Upper lobe of left lung (tissue), 6 donors: ENCODE measurements around the gene CLDN19. TPM values are rescaled to one million over a fixed set of nuclear protein-coding genes. Genes with fewer than 3 reads are reported as not detected.
"Not testable (repeated sequence)": the region's sequence is repeated elsewhere in the genome, so short reads cannot be mapped to it uniquely, and the experiment has no call there.

Experiments used
- ATAC-seq, 2 donors: fragments of 200-7000 bp; cut with Tn5 transposase; one replicate each; pipeline ENCODE4 v1.9.1; 2022; ENCODE audit warnings: mild to moderate bottlenecking in 2 of 2, moderate library complexity in 2 of 2; ENCODE audit not compliant: low FRiP score in 2 of 2
- DNase-seq, 2 donors: peaks; one replicate each; pipeline ENCODE4 v3.0.0-alpha.2; 2019 to 2020
- H3K27ac ChIP-seq, 4 donors: fragments of 200-600 bp; sonication (generic); one replicate each; pipeline ENCODE4 v1.5.1; 2016 to 2019
- H3K27me3 ChIP-seq, 4 donors: fragments of 200-600 bp; sonication (generic); one replicate each; pipeline ENCODE4 v1.5.1; 2017 to 2019
- H3K36me3 ChIP-seq, 4 donors: fragments of 200-600 bp; sonication (generic); one replicate each; pipeline ENCODE4 v1.5.1; 2016 to 2019
- H3K4me1 ChIP-seq, 4 donors: fragments of 200-600 bp; sonication (generic); one replicate each; pipeline ENCODE4 v1.5.1; 2018 to 2019
- H3K4me3 ChIP-seq, 4 donors: fragments of 200-600 bp; sonication (generic); one replicate each; pipeline ENCODE4 v1.5.1; 2017 to 2019; ENCODE audit warnings: mild to moderate bottlenecking in 2 of 4, moderate library complexity in 1 of 4
- H3K9me3 ChIP-seq, 4 donors: fragments of 200-600 bp; sonication (generic); one replicate each; pipeline ENCODE4 v1.5.1; 2018 to 2019
- CTCF ChIP-seq, 6 experiments: fragments of 450-650 bp in 4 of 6; fragments of 200-600 bp in 2 of 6; sonication (generic) in 2 of 6; IDR thresholded peaks; one replicate each; pipeline ENCODE4 v1.5.1; 2016 to 2019; ENCODE audit warnings: antibody characterized with exemption in 6 of 6
- EP300 ChIP-seq, 4 donors: sonication (generic); formaldehyde crosslinking; IDR thresholded peaks; one replicate each; pipeline ENCODE4 v1.5.1; 2017; ENCODE audit warnings: antibody characterized with exemption in 4 of 4, control low read depth in 2 of 4
- POLR2A ChIP-seq, 4 donors: fragments of 450-650 bp; IDR thresholded peaks; one replicate each; pipeline ENCODE4 v1.5.1; 2016 to 2017; ENCODE audit warnings: antibody characterized with exemption in 4 of 4, mild to moderate bottlenecking in 2 of 4
- POLR2AphosphoS5 ChIP-seq, 2 donors: sonication (generic); formaldehyde crosslinking; IDR thresholded peaks; one replicate each; pipeline ENCODE4 v1.5.1; 2017; ENCODE audit warnings: antibody characterized with exemption in 2 of 2
- WGBS, 2 donors: methylation state at CpG; one replicate each; pipeline ENCODE4 v1.1.5; 2017 to 2018; 5-methylcytosine and 5-hydroxymethylcytosine counted together
- total RNA-seq, 6 donors: library from RNA; depleted of rRNA in 4 of 6; stranded (reverse); fragments of >200 nt in 4 of 6; gene quantifications; one replicate each; pipeline versions ENCODE4 v1.1.0 to v1.2.1, GENCODE V29; 2016 to 2021
- donor health status: DM: no; HTN: no; CAD: no; lungs with moderate emphysema.
- donor health status: DM: no; HTN: yes; CAD: no; lungs with severe emphysema.

The CLDN19 gene
- total RNA-seq, 6 donors from 2014 or later, result not detected

DNA sequence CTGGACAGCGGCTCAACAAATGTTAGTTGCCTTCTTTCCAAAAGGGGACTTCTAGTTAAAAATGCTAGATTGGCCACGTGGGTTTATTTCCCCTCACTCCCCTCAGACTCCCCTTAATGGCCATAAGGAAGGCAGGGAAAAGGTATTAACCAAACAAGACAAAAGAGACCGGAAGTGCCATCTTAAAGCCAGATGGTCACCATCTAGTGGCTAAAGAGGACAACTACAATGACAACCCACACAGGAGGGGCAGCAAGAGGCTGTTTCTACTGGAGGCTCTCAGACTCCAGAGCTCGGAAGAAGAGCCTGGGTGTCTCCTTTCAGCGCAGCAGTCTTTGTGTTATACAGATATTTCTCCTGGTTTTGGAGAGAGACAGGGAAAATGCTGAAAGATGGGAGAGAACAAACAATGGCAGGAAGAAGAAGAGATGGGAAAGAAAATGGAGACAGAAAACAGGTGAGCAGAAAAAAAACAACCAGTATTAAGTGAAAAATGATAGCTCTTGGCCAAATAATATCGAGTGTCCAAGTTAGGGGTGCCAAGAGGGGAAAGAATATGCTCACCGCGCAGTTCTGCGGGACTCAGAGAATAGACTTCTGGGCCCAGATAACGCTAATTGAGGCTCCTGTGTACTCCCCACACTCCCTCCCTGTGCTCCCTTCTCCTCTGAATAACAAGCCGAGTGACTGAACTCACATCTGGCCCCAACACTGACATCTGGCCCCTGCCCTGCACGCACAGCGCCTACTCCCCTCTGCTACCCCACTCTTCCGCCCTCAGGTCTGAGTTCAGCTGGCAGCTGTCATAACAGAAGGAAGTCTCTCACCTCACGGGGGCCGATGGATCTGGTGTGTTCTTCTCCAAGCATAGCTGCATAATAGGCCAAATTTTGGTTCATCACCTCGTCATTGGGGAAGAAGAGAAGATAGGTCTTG lies 17.2 kb upstream of the CLDN19 start:
- Histone ChIP-seq H3K36me3 (peaks cover 7 to 93% (median 66%) of the 10 kb centered on the region in 4 donors), H3K9me3 (no peaks in the 10 kb centered on the region), H3K4me3 (no peak overlapping the region), H3K27ac (no peak overlapping the region), H3K27me3 (no peaks in the 10 kb centered on the region), H3K4me1 (peaks cover 0 to 2% (median 0%) of the 10 kb centered on the region in 4 donors)
- DNase-seq, result no peak
- TF ChIP-seq POLR2AphosphoS5 (IDR thresholded peaks at IDR 0.05) (no peak), CTCF (IDR thresholded peaks at IDR 0.05) (peak; percentile 36 to 79 (median 56))
- 79 to 83% methylated on average over 17 of the region's 17 CpGs for WGBS, 2 donors
- ATAC-seq, result peak in 1 of 2 donors; percentile 77

DNA sequence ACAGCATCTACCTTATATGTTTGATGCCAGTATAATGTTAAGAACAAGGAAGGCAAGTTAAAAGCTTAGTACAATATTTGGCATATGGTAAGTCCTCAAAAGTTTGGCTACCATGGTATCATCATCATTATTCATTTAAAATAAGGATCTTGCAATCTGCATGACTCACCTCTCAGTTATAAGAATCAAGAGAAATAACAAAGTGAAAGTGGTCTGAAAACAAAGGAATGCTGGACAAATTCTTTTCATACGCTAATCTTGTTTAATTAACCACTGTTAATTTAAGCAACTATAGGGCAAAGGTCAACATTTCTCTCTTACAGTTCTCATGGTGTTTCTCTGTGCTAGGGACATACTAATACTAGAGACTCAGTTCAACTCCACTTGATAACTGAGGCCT lies 13.0 kb upstream of the CLDN19 start:
- Histone ChIP-seq H3K4me1 (no peaks in the 10 kb centered on the region), H3K4me3 (no peak overlapping the region), H3K27ac (no peak overlapping the region), H3K36me3 (peaks cover 18 to 88% (median 68%) of the 10 kb centered on the region in 4 donors), H3K27me3 (no peaks in the 10 kb centered on the region), H3K9me3 (no peaks in the 10 kb centered on the region)
- DNase-seq (no peak), ATAC-seq (no peak)
- 89 to 94% methylated on average over 1 of the region's 1 CpG for WGBS, 2 donors
- no peak for TF ChIP-seq CTCF (IDR thresholded peaks at IDR 0.05)
- no peak for TF ChIP-seq POLR2AphosphoS5 (IDR thresholded peaks at IDR 0.05)
- no peak for TF ChIP-seq EP300 (IDR thresholded peaks at IDR 0.05)
- TF ChIP-seq POLR2A (IDR thresholded peaks at IDR 0.05), result no peak

- WGBS, 2 donors, result 96% methylated on average over 3 to 6 of the region's 6 CpGs
Measured at GRCh38 chr1:42752284-42752683, 12.2 kb upstream of the CLDN19 start.

GRCh38 chr1:42751511-42752070 lies 11.6 kb upstream of the CLDN19 start:
- H3K27ac ChIP-seq, H3K9me3 ChIP-seq, H3K4me1 ChIP-seq, ATAC-seq, H3K4me3 ChIP-seq, H3K27me3 ChIP-seq, DNase-seq: not testable (repeated sequence)
- peaks cover 20 to 90% (median 66%) of the 10 kb centered on the region in 4 donors for H3K36me3 ChIP-seq
- 96 to 97% methylated on average over 8 of the region's 8 CpGs for WGBS, 2 donors

More at GRCh38 chr1:42752284-42752683, 12.2 kb upstream of the CLDN19 start:
- H3K4me3 ChIP-seq, result no peak overlapping the region
- TF ChIP-seq EP300 (IDR thresholded peaks at IDR 0.05) (no peak), CTCF (IDR thresholded peaks at IDR 0.05) (no peak), POLR2AphosphoS5 (IDR thresholded peaks at IDR 0.05) (no peak), POLR2A (IDR thresholded peaks at IDR 0.05) (no peak)
- DNase-seq, result no peak
- no peak for ATAC-seq
- no peaks in the 10 kb centered on the region for H3K9me3 ChIP-seq
- no peak overlapping the region for H3K27ac ChIP-seq
- H3K4me1 ChIP-seq, result no peaks in the 10 kb centered on the region
- H3K27me3 ChIP-seq, result no peaks in the 10 kb centered on the region
- peaks cover 18 to 88% (median 64%) of the 10 kb centered on the region in 4 donors for H3K36me3 ChIP-seq

DNA sequence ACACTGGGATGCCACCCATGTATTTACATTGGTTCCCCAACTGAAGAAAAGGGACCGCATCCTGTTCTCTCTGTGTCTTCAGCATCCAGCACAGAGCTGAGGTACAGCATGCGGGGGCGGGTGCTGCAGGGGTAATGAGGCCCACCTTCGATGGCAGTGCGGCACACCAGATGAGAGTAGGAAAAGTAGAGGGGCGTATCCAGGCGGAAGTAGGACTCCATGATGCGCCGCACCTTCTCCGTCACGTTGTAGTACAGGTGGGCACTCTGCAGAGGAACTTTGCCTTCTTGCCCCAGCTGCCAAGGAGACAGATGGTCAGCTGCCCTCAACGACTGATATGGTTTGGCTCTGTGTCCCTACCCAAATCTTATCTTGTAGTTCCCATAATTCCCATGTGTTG lies 10.0 kb upstream of the CLDN19 start:
- DNase-seq, result no peak
- WGBS, 2 donors, result 95% methylated on average over 11 to 12 of the region's 12 CpGs
- peaks cover 28 to 86% (median 59%) of the 10 kb centered on the region in 4 donors for H3K36me3 ChIP-seq
- TF ChIP-seq POLR2A (IDR thresholded peaks at IDR 0.05), result no peak
- TF ChIP-seq EP300 (IDR thresholded peaks at IDR 0.05), result no peak
- TF ChIP-seq POLR2AphosphoS5 (IDR thresholded peaks at IDR 0.05), result no peak
- TF ChIP-seq CTCF (IDR thresholded peaks at IDR 0.05), result no peak
- no peaks in the 10 kb centered on the region for H3K4me1 ChIP-seq
- no peak overlapping the region for H3K4me3 ChIP-seq
- H3K9me3 ChIP-seq, result no peaks in the 10 kb centered on the region
- no peak overlapping the region for H3K27ac ChIP-seq
- no peaks in the 10 kb centered on the region for H3K27me3 ChIP-seq
- ATAC-seq, result no peak
